OCI-LY1 (cell line): ENCODE measurements around the gene SLC27A1.

Experiments used
- CTCF ChIP-seq: fragments of 200-600 bp; sonication (generic), shearing (Covaris generic); IDR thresholded peaks from 2 replicates; pipeline ENCODE4 v1.5.1; 2017; ENCODE audit warnings: mild to moderate bottlenecking, antibody characterized with exemption, low read length, moderate library complexity, mixed read lengths
- EZH2 ChIP-seq: fragments of 200-600 bp; sonication (generic), shearing (Covaris generic); IDR thresholded peaks from 2 replicates; pipeline ENCODE4 v1.8.0; 2017; ENCODE audit warnings: borderline replicate concordance, mixed run types, mild to moderate bottlenecking, antibody characterized with exemption, low read length, moderate library complexity, mixed read lengths

GRCh38 chr19:17517898-17518297 lies 47.6 kb downstream of the SLC27A1 start:
- TF ChIP-seq CTCF (no peak), EZH2 (no peak)
